ENCODE data around the gene FCN3. TPM values are rescaled to one million over a fixed set of nuclear protein-coding genes. Genes with fewer than 3 reads are reported as not detected.
A peak's percentile ranks its signal among the peaks of the same experiment; 100 is the strongest.

The FCN3 gene
- total RNA-seq, 2 experiments from 2014 or later: not detected

DNA sequence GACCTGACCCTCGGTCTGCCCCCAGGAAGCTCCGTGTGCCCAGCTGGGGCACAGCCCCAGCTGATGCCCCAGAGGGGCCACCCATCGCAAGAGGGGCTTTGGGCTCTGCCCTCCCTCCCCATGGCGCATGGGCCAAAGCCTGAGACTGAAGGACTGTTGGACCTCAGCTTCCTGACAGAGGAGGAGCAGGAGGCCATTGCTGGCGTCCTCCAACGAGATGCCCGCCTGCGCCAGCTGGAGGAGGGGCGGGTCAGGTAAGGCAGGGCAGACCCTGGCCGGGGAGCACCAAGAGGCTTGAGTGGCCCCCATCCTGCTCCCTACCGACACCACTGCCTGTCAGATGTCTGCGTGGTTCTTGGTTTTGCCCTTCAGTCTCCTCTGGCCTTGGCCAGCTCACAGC, 29.4 kb downstream of the FCN3 start:
- Mint-ChIP-seq H3K27ac (peak overlapping the region; percentile 73), H3K9me3 (no peaks in the 10 kb centered on the region), H3K36me3 (ENCODE audit: low read depth) (peaks cover 48% of the 10 kb centered on the region), H3K4me3 (peak overlapping the region; percentile 89), H3K4me1 (ENCODE audit: low read depth) (peaks cover 53% of the 10 kb centered on the region), H3K27me3 (no peaks in the 10 kb centered on the region)
- intact Hi-C loops (cut with DNase I, micrococcal nuclease): loop anchor here in 1 of 2 experiments (10.0 kb wide), 1 partner anchor 1210 kb away; the partner anchor contains the start of gene TRNAU1AP
- CTCF ChIA-PET: interaction anchor here (0.7 to 2.6 kb wide), 4 partner anchors 12 to 513 kb away, joined by 3 to 8 read pairs (median 5); no protein-coding TSS in a partner anchor
- H3K27me3 ChIP-seq (ENCODE audit: control insufficient read depth in 1 of 2, insufficient read depth in 2 of 2, low read length in 2 of 2): no peaks in the 10 kb centered on the region
- H3K4me3 ChIP-seq (ENCODE audit: low read length): no peak overlapping the region
- no peak for ATAC-seq (ENCODE audit: poor library complexity)
- H3K9me3 ChIP-seq (ENCODE audit: control insufficient read depth in 1 of 2, insufficient read depth in 1 of 2, low read length in 2 of 2): no peaks in the 10 kb centered on the region
- no peak for TF ChIP-seq CTCF (IDR thresholded peaks at IDR 0.05)
- H3K4me1 ChIP-seq (ENCODE audit: insufficient read depth, low read length): peaks cover 60% of the 10 kb centered on the region
- H3K36me3 ChIP-seq (ENCODE audit: insufficient read depth, low read length): peaks cover 39% of the 10 kb centered on the region
- peak overlapping the region in 1 of 2 donors; percentile 13 for H3K27ac ChIP-seq (ENCODE audit: low read depth in 1 of 2, low read length in 2 of 2)
- DNase-seq: no peak
- POLR2A ChIA-PET: interaction anchor here (0.7 to 2.5 kb wide), 2 partner anchors 11 to 13 kb away, joined by 3 to 13 read pairs; no protein-coding TSS in a partner anchor

- intact Hi-C loops (cut with DNase I, micrococcal nuclease): loop anchor here (2.0 to 10.0 kb wide), 4 partner anchors 13 to 1211 kb away; partner anchors contain the start of genes TMEM222 (in 2 of the 2) and TRNAU1AP (in 1 of the 2)
- Histone ChIP-seq H3K27me3 (ENCODE audit: control insufficient read depth in 1 of 2, insufficient read depth in 2 of 2, low read length in 2 of 2) (no peaks in the 10 kb centered on the region), H3K36me3 (ENCODE audit: insufficient read depth, low read length) (peaks cover 32% of the 10 kb centered on the region), H3K27ac (ENCODE audit: low read depth in 1 of 2, low read length in 2 of 2) (peak overlapping the region; percentile 80 to 84), H3K4me3 (ENCODE audit: low read length) (peak overlapping the region; percentile 89), H3K9me3 (ENCODE audit: control insufficient read depth in 1 of 2, insufficient read depth in 1 of 2, low read length in 2 of 2) (no peaks in the 10 kb centered on the region), H3K4me1 (ENCODE audit: insufficient read depth, low read length) (peaks cover 71% of the 10 kb centered on the region)
- Mint-ChIP-seq H3K4me1 (ENCODE audit: low read depth) (peaks cover 68% of the 10 kb centered on the region), H3K4me3 (peak overlapping the region; percentile 98), H3K27ac (peak overlapping the region; percentile 94), H3K27me3 (no peaks in the 10 kb centered on the region), H3K9me3 (no peaks in the 10 kb centered on the region), H3K36me3 (ENCODE audit: low read depth) (peaks cover 48% of the 10 kb centered on the region)
- no peak for TF ChIP-seq CTCF (IDR thresholded peaks at IDR 0.05)
- CTCF ChIA-PET: interaction anchor here (1.2 to 3.7 kb wide), 3 partner anchors 11 to 22 kb away, joined by 3 to 30 read pairs (median 8); no protein-coding TSS in a partner anchor
- ATAC-seq (ENCODE audit: poor library complexity) (no peak), DNase-seq (no peak)
- POLR2A ChIA-PET: interaction anchor here (0.6 to 6.3 kb wide), 7 partner anchors 11 to 824 kb away, joined by 3 to 56 read pairs (median 4); partner anchors contain the start of genes TMEM222 and WASF2
Measured at GRCh38 chr1:27343639-27344025, 31.0 kb downstream of the FCN3 start.

GRCh38 chr1:27342778-27343638, 31.6 kb downstream of the FCN3 start:
- ATAC-seq (ENCODE audit: poor library complexity) (peak; percentile 82), DNase-seq (peak; percentile 57 to 93 (median 78))
- H3K9me3 Mint-ChIP-seq: no peaks in the 10 kb centered on the region
- peak overlapping the region; percentile 94 for H3K27ac Mint-ChIP-seq
- peaks cover 69% of the 10 kb centered on the region for H3K4me1 Mint-ChIP-seq (ENCODE audit: low read depth)
- peak overlapping the region; percentile 89 for H3K4me3 ChIP-seq (ENCODE audit: low read length)
- no peaks in the 10 kb centered on the region for H3K27me3 ChIP-seq (ENCODE audit: control insufficient read depth in 1 of 2, insufficient read depth in 2 of 2, low read length in 2 of 2)
- H3K27ac ChIP-seq (ENCODE audit: low read depth in 1 of 2, low read length in 2 of 2): peak overlapping the region; percentile 80 to 84
- H3K36me3 Mint-ChIP-seq (ENCODE audit: low read depth): peaks cover 45% of the 10 kb centered on the region
- peaks cover 32% of the 10 kb centered on the region for H3K36me3 ChIP-seq (ENCODE audit: insufficient read depth, low read length)
- H3K27me3 Mint-ChIP-seq: no peaks in the 10 kb centered on the region
- peaks cover 71% of the 10 kb centered on the region for H3K4me1 ChIP-seq (ENCODE audit: insufficient read depth, low read length)
- H3K4me3 Mint-ChIP-seq: peak overlapping the region; percentile 98
- TF ChIP-seq CTCF (IDR thresholded peaks at IDR 0.05): no peak
- intact Hi-C loops (cut with DNase I, micrococcal nuclease): loop anchor here (2.0 to 10.0 kb wide), 4 partner anchors 14 to 1212 kb away; partner anchors contain the start of genes TMEM222 (in 2 of the 2) and TRNAU1AP (in 1 of the 2)
- ChIA-PET POLR2A (interaction anchor here (1.0 to 6.3 kb wide), 7 partner anchors 10 to 147 kb away, joined by 3 to 56 read pairs (median 4); partner anchors contain the start of genes TMEM222 and WASF2), CTCF (interaction anchor here (1.2 to 3.7 kb wide), 5 partner anchors 10 to 42 kb away, joined by 3 to 30 read pairs (median 8); no protein-coding TSS in a partner anchor)
- H3K9me3 ChIP-seq (ENCODE audit: control insufficient read depth in 1 of 2, insufficient read depth in 1 of 2, low read length in 2 of 2): no peaks in the 10 kb centered on the region
